Measurements from ENCODE around the gene NUP50. TPM values are rescaled to one million over a fixed set of nuclear protein-coding genes. Genes with fewer than 3 reads are reported as not detected.

NUP50 gene
- total and polyA plus RNA-seq, 2 donors (not counting 1 experiment from before 2014, with no cell fraction given): 17.4 to 29.2 TPM

- Histone ChIP-seq H3K9me3 (ENCODE audit: control insufficient read depth, insufficient read depth, low read depth, low read length) (no peaks in the 10 kb centered on the region), H3K9ac (ENCODE audit: insufficient read depth, low read length) (no peak overlapping the region), H2AFZ (ENCODE audit: low read length) (no peak overlapping the region), H3K27ac (ENCODE audit: insufficient read depth, low read length) (no peak overlapping the region), H3K79me2 (ENCODE audit: control insufficient read depth, insufficient read depth, low read length) (no peaks in the 10 kb centered on the region), H3K36me3 (ENCODE audit: control insufficient read depth, insufficient read depth, low read length) (peaks cover 10% of the 10 kb centered on the region), H3K4me1 (ENCODE audit: control insufficient read depth, extremely low read depth, insufficient read depth, low read length) (peaks cover 13% of the 10 kb centered on the region), H4K20me1 (ENCODE audit: control insufficient read depth, extremely low read depth, insufficient read depth, low read length) (peaks cover 2% of the 10 kb centered on the region), H3K27me3 (ENCODE audit: control insufficient read depth, insufficient read depth, low read length) (no peaks in the 10 kb centered on the region), H3K4me3 (replicated peaks in 1 of 4; ENCODE audit: control extremely low read depth in 1 of 4, insufficient read depth in 1 of 4, low read depth in 3 of 4, low read length in 4 of 4) (no peak overlapping the region), H3K4me2 (ENCODE audit: extremely low read depth, insufficient read depth, low read length) (no peak overlapping the region)
- TF ChIP-seq, protein P1, sequence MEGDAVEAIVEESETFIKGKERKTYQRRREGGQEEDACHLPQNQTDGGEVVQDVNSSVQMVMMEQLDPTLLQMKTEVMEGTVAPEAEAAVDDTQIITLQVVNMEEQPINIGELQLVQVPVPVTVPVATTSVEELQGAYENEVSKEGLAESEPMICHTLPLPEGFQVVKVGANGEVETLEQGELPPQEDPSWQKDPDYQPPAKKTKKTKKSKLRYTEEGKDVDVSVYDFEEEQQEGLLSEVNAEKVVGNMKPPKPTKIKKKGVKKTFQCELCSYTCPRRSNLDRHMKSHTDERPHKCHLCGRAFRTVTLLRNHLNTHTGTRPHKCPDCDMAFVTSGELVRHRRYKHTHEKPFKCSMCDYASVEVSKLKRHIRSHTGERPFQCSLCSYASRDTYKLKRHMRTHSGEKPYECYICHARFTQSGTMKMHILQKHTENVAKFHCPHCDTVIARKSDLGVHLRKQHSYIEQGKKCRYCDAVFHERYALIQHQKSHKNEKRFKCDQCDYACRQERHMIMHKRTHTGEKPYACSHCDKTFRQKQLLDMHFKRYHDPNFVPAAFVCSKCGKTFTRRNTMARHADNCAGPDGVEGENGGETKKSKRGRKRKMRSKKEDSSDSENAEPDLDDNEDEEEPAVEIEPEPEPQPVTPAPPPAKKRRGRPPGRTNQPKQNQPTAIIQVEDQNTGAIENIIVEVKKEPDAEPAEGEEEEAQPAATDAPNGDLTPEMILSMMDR (conservative IDR thresholded peaks at IDR 0.05 in 1 of 2, IDR thresholded peaks at IDR 0.05 in 1 of 2; ENCODE audit: low read depth in 1 of 2, low read length in 2 of 2): no peak
- no peak for TF ChIP-seq EZH2 (IDR thresholded peaks at IDR 0.05; ENCODE audit: low read length, missing control alignments)
- DNase-seq (ENCODE audit: low read depth in 2 of 2): no peak
Measured at GRCh38 chr22:45204241-45204640, 40.5 kb downstream of the NUP50 start.

- Histone ChIP-seq H3K9me3 (ENCODE audit: control insufficient read depth, insufficient read depth, low read depth, low read length) (no peaks in the 10 kb centered on the region), H3K79me2 (ENCODE audit: control insufficient read depth, insufficient read depth, low read length) (no peaks in the 10 kb centered on the region), H4K20me1 (ENCODE audit: control insufficient read depth, extremely low read depth, insufficient read depth, low read length) (peaks cover 2% of the 10 kb centered on the region), H3K27ac (ENCODE audit: insufficient read depth, low read length) (no peak overlapping the region), H3K4me2 (ENCODE audit: extremely low read depth, insufficient read depth, low read length) (no peak overlapping the region), H3K27me3 (ENCODE audit: control insufficient read depth, insufficient read depth, low read length) (no peaks in the 10 kb centered on the region), H3K36me3 (ENCODE audit: control insufficient read depth, insufficient read depth, low read length) (peaks cover 6% of the 10 kb centered on the region), H2AFZ (ENCODE audit: low read length) (no peak overlapping the region), H3K9ac (ENCODE audit: insufficient read depth, low read length) (no peak overlapping the region), H3K4me1 (ENCODE audit: control insufficient read depth, extremely low read depth, insufficient read depth, low read length) (peaks cover 18% of the 10 kb centered on the region), H3K4me3 (replicated peaks in 1 of 4; ENCODE audit: control extremely low read depth in 1 of 4, insufficient read depth in 1 of 4, low read depth in 3 of 4, low read length in 4 of 4) (no peak overlapping the region)
- no peak for DNase-seq (ENCODE audit: low read depth in 2 of 2)
- TF ChIP-seq, protein P1 (conservative IDR thresholded peaks at IDR 0.05 in 1 of 2, IDR thresholded peaks at IDR 0.05 in 1 of 2; ENCODE audit: low read depth in 1 of 2, low read length in 2 of 2): no peak
- TF ChIP-seq EZH2 (IDR thresholded peaks at IDR 0.05; ENCODE audit: low read length, missing control alignments): no peak
Measured at GRCh38 chr22:45204819-45205218, 41.1 kb downstream of the NUP50 start.

- H3K36me3 ChIP-seq (ENCODE audit: control insufficient read depth, insufficient read depth, low read length): peaks cover 6% of the 10 kb centered on the region
- no peak overlapping the region for H3K9ac ChIP-seq (ENCODE audit: insufficient read depth, low read length)
- no peak for TF ChIP-seq EZH2 (IDR thresholded peaks at IDR 0.05; ENCODE audit: low read length, missing control alignments)
- no peaks in the 10 kb centered on the region for H3K27me3 ChIP-seq (ENCODE audit: control insufficient read depth, insufficient read depth, low read length)
- H3K4me1 ChIP-seq (ENCODE audit: control insufficient read depth, extremely low read depth, insufficient read depth, low read length): peaks cover 18% of the 10 kb centered on the region
- no peaks in the 10 kb centered on the region for H3K9me3 ChIP-seq (ENCODE audit: control insufficient read depth, insufficient read depth, low read depth, low read length)
- no peak overlapping the region for H2AFZ ChIP-seq (ENCODE audit: low read length)
- H3K27ac ChIP-seq (ENCODE audit: insufficient read depth, low read length): no peak overlapping the region
- no peak overlapping the region for H3K4me3 ChIP-seq (replicated peaks in 1 of 4; ENCODE audit: control extremely low read depth in 1 of 4, insufficient read depth in 1 of 4, low read depth in 3 of 4, low read length in 4 of 4)
- H3K79me2 ChIP-seq (ENCODE audit: control insufficient read depth, insufficient read depth, low read length): no peaks in the 10 kb centered on the region
- DNase-seq (ENCODE audit: low read depth in 2 of 2): no peak
- H4K20me1 ChIP-seq (ENCODE audit: control insufficient read depth, extremely low read depth, insufficient read depth, low read length): peaks cover 2% of the 10 kb centered on the region
- H3K4me2 ChIP-seq (ENCODE audit: extremely low read depth, insufficient read depth, low read length): no peak overlapping the region
Measured at GRCh38 chr22:45205276-45205925, 41.7 kb downstream of the NUP50 start.

All from fibroblast of lung (primary cell).